H1 (cell line): Measurements from ENCODE around the gene ZNF521. TPM values are rescaled to one million over a fixed set of nuclear protein-coding genes. Genes with fewer than 3 reads are reported as not detected.

Experiments
- CHD7 ChIP-seq: fragments of 300-600 bp; sonication (generic); IDR thresholded peaks from 2 replicates; pipeline ENCODE4 v1.7.1; 2012; ENCODE audit warnings: low read length, moderate library complexity, mild to moderate bottlenecking, inconsistent platforms; ENCODE audit not compliant: insufficient replicate concordance
- EP300 ChIP-seq, 2 experiments: IDR thresholded peaks; 1 replicate in 1 of 2; 2 replicates in 1 of 2; pipeline ENCODE4 v1.6.1; 2011 to 2012; ENCODE audit warnings: low read depth in 2 of 2, low read length in 2 of 2, mild to moderate bottlenecking in 2 of 2, borderline replicate concordance in 1 of 2, inconsistent platforms in 1 of 2, moderate library complexity in 1 of 2
- polyA plus RNA-seq, 7 experiments: library from polyadenylated mRNA; depleted of rRNA in 3 of 7; stranded (reverse) in 5 of 7; unstranded in 2 of 7; fragments of >200 nt in 5 of 7; fragments of 200-250 nt in 2 of 7; gene quantifications; 1 replicate in 5 of 7; 2 replicates in 1 of 7; 4 replicates in 1 of 7; pipeline versions ENCODE4 v1.2.1 to v1.2.3, GENCODE V29; 2011 to 2013; ENCODE audit warnings: missing spikeins in 2 of 7, mixed read lengths in 2 of 7
- total RNA-seq: library from RNA; stranded (reverse); fragmentation: NEBNext Ultra II Directional; extraction: Animal tissue kit (Norgen Biotek cat#: 25700); gene quantifications from 2 replicates; pipeline ENCODE4 v1.2.1, GENCODE V29; 2021

The ZNF521 gene
- total and polyA plus RNA-seq, 2 of the 8 experiments (the other 6 are each of a cell fraction or from before 2014, with no cell fraction given), result 9.5 to 15.8 TPM

GRCh38 chr18:25307192-25307591 is 44.8 kb downstream of the ZNF521 start (continued):
- TF ChIP-seq CHD7 (no peak), EP300 (IDR thresholded peaks at IDR 0.05; ENCODE audit: borderline replicate concordance in 1 of 2, low read depth in 2 of 2, low read length in 2 of 2) (no peak)
